ENCODE measurements around the gene TDP2. TPM values are rescaled to one million over a fixed set of nuclear protein-coding genes. Genes with fewer than 3 reads are reported as not detected.
A peak's percentile ranks its signal among the peaks of the same experiment; 100 is the strongest.
"Not testable (repeated sequence)": the region's sequence is repeated elsewhere in the genome, so short reads cannot be mapped to it uniquely, and the experiment has no call there.

The TDP2 gene
- total RNA-seq, 2 experiments from 2014 or later, result 63.9 to 64.6 TPM

DNA sequence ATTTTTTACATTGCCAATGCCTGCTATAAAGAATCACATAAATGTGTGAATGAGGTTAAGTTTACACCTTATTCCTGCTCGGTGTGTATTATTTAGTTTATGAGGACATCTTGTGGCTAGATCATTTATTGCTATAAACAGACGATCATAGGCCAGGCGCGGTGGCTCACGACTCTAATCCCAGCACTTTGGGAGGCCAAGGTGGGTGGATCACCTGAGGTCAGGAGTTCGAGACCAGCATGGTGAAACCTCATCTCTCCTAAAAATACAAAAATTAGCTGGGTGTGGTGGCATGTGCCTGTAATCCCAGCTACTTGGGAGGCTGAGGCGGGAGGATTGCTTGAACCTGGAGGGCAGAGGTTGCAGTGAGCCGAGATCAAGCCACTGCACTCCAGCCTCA is 28.9 kb upstream of the TDP2 start:
- H3K27me3 ChIP-seq (ENCODE audit: control insufficient read depth in 1 of 2, insufficient read depth in 2 of 2, low read length in 2 of 2); H3K9me3 Mint-ChIP-seq; H3K27ac Mint-ChIP-seq; H3K27ac ChIP-seq (ENCODE audit: low read depth in 1 of 2, low read length in 2 of 2); H3K9me3 ChIP-seq (ENCODE audit: control insufficient read depth in 1 of 2, insufficient read depth in 1 of 2, low read length in 2 of 2); POLR2A ChIA-PET; H3K36me3 ChIP-seq (ENCODE audit: insufficient read depth, low read length); H3K4me3 ChIP-seq (ENCODE audit: low read length); H3K4me1 ChIP-seq (ENCODE audit: insufficient read depth, low read length); H3K4me3 Mint-ChIP-seq; H3K27me3 Mint-ChIP-seq: not testable (repeated sequence)
- Mint-ChIP-seq H3K4me1 (ENCODE audit: low read depth) (peaks cover 20% of the 10 kb centered on the region), H3K36me3 (ENCODE audit: low read depth) (peaks cover 11% of the 10 kb centered on the region)
- DNase-seq, result peak in 13 of 14 experiments; percentile 8 to 73 (median 29)
- CTCF ChIA-PET, result interaction anchor here (2.2 to 3.0 kb wide), 2 partner anchors 112 to 114 kb away, joined by 11 to 15 read pairs; no protein-coding TSS in a partner anchor
- peak; percentile 87 for ATAC-seq (ENCODE audit: poor library complexity)
- intact Hi-C loops (cut with DNase I, micrococcal nuclease), result loop anchor here (1.0 to 10.0 kb wide), 5 partner anchors 112 to 413 kb away; partner anchors contain the start of gene ALDH5A1 (in 1 of the 2)
- peak; percentile 63 for TF ChIP-seq CTCF (IDR thresholded peaks at IDR 0.05)

DNA sequence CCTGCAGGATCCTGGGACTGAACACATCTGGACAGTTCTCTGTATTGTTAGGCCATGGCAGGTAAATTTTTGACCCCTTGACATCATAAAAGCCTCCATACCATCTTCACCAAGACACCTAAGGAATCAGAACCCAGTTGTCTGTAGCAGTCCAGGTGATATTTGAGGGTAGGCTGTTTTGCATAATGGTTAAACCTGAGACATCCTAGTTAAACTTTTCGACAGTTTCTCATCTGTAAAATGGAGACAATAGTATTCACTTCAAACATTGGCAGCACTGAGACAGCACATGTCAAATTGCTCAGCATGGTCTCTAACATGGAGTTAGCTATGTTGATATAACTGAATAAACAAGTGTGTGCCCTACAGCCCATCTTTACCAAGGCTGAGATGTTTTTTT is 27.5 kb upstream of the TDP2 start:
- Mint-ChIP-seq H3K9me3 (no peaks in the 10 kb centered on the region), H3K27me3 (no peaks in the 10 kb centered on the region), H3K27ac (no peak overlapping the region), H3K4me3 (no peak overlapping the region), H3K4me1 (ENCODE audit: low read depth) (peaks cover 20% of the 10 kb centered on the region), H3K36me3 (ENCODE audit: low read depth) (peaks cover 3% of the 10 kb centered on the region)
- Histone ChIP-seq H3K4me1 (ENCODE audit: insufficient read depth, low read length) (no peaks in the 10 kb centered on the region), H3K27me3 (ENCODE audit: control insufficient read depth in 1 of 2, insufficient read depth in 2 of 2, low read length in 2 of 2) (no peaks in the 10 kb centered on the region), H3K36me3 (ENCODE audit: insufficient read depth, low read length) (peaks cover 4% of the 10 kb centered on the region), H3K4me3 (ENCODE audit: low read length) (no peak overlapping the region), H3K9me3 (ENCODE audit: control insufficient read depth in 1 of 2, insufficient read depth in 1 of 2, low read length in 2 of 2) (no peaks in the 10 kb centered on the region), H3K27ac (ENCODE audit: low read depth in 1 of 2, low read length in 2 of 2) (no peak overlapping the region)
- ATAC-seq (ENCODE audit: poor library complexity) (no peak), DNase-seq (no peak)
- ChIA-PET POLR2A (interaction anchor here (0.7 to 1.3 kb wide), 2 partner anchors 23 to 110 kb away, joined by 3 to 5 read pairs; no protein-coding TSS in a partner anchor), CTCF (interaction anchor here (1.0 to 2.2 kb wide), 2 partner anchors 111 to 113 kb away, joined by 6 to 11 read pairs; no protein-coding TSS in a partner anchor)
- no peak for TF ChIP-seq CTCF (IDR thresholded peaks at IDR 0.05)
- intact Hi-C loops (cut with DNase I, micrococcal nuclease), result loop anchor here in 1 of 2 experiments (5.0 to 10.0 kb wide), 2 partner anchors 199 to 267 kb away; partner anchors contain the start of gene ALDH5A1

GRCh38 chr6:24692848-24693592 is 26.3 kb upstream of the TDP2 start:
- intact Hi-C loops (cut with DNase I, micrococcal nuclease), result loop anchor here in 1 of 2 experiments (5.0 to 10.0 kb wide), 2 partner anchors 198 to 266 kb away; partner anchors contain the start of gene ALDH5A1
- no peak for TF ChIP-seq CTCF (IDR thresholded peaks at IDR 0.05)
- Mint-ChIP-seq H3K36me3 (ENCODE audit: low read depth) (no peaks in the 10 kb centered on the region), H3K9me3 (no peaks in the 10 kb centered on the region), H3K27me3 (no peaks in the 10 kb centered on the region), H3K4me3 (no peak overlapping the region), H3K4me1 (ENCODE audit: low read depth) (peaks cover 20% of the 10 kb centered on the region), H3K27ac (no peak overlapping the region)
- no peaks in the 10 kb centered on the region for H3K9me3 ChIP-seq (ENCODE audit: control insufficient read depth in 1 of 2, insufficient read depth in 1 of 2, low read length in 2 of 2)
- no peaks in the 10 kb centered on the region for H3K27me3 ChIP-seq (ENCODE audit: control insufficient read depth in 1 of 2, insufficient read depth in 2 of 2, low read length in 2 of 2)
- H3K36me3 ChIP-seq (ENCODE audit: insufficient read depth, low read length), result no peaks in the 10 kb centered on the region
- no peaks in the 10 kb centered on the region for H3K4me1 ChIP-seq (ENCODE audit: insufficient read depth, low read length)
- no peak overlapping the region for H3K27ac ChIP-seq (ENCODE audit: low read depth in 1 of 2, low read length in 2 of 2)
- DNase-seq (no peak), ATAC-seq (ENCODE audit: poor library complexity) (peak; percentile 51)
- no peak overlapping the region for H3K4me3 ChIP-seq (ENCODE audit: low read length)
- CTCF ChIA-PET, result interaction anchor here (2.0 kb wide), 2 partner anchors 110 to 112 kb away, joined by 5 to 7 read pairs; no protein-coding TSS in a partner anchor
- POLR2A ChIA-PET, result interaction anchor here (0.6 kb wide), 1 partner anchor 26 kb away, joined by 3 read pairs; the partner anchor contains the start of genes ACOT13 and TDP2

Measured in CD4-positive, alpha-beta T cell (primary cell).